ENCODE data around the gene ECT2L. TPM values are rescaled to one million over a fixed set of nuclear protein-coding genes. Genes with fewer than 3 reads are reported as not detected.

ECT2L gene
- total and polyA plus RNA-seq, 3 donors from 2014 or later: 0.16 to 1.6 (median 0.19) TPM

- no peak for DNase-seq
- Histone ChIP-seq H3K36me3 (ENCODE audit: low read depth, missing control alignments) (no peaks in the 10 kb centered on the region), H3K9me3 (no peaks in the 10 kb centered on the region), H3K4me1 (peaks cover 6% of the 10 kb centered on the region), H3K27me3 (no peaks in the 10 kb centered on the region), H3K27ac (no peak overlapping the region), H3K4me3 (no peak overlapping the region)
- WGBS, 2 donors: 90 to 91% methylated on average over 4 of the region's 4 CpGs
- intact Hi-C loops (cut with DNase I; ENCODE audit: low total_unique reads): no loop called here
- TF ChIP-seq CTCF (IDR thresholded peaks at IDR 0.05) (no peak), POLR2A (IDR thresholded peaks at IDR 0.05) (no peak)
Measured at GRCh38 chr6:138847884-138848283, 52.0 kb downstream of the ECT2L start.

- 61 to 89% methylated on average over 4 of the region's 4 CpGs for WGBS, 2 donors
- H3K36me3 ChIP-seq (ENCODE audit: low read depth, missing control alignments): no peaks in the 10 kb centered on the region
- DNase-seq: no peak
- intact Hi-C loops (cut with DNase I; ENCODE audit: low total_unique reads): no loop called here
- no peak overlapping the region for H3K4me3 ChIP-seq
- no peaks in the 10 kb centered on the region for H3K9me3 ChIP-seq
- H3K27me3 ChIP-seq: no peaks in the 10 kb centered on the region
- peaks cover 6% of the 10 kb centered on the region for H3K4me1 ChIP-seq
- no peak overlapping the region for H3K27ac ChIP-seq
- TF ChIP-seq CTCF (IDR thresholded peaks at IDR 0.05) (no peak), POLR2A (IDR thresholded peaks at IDR 0.05) (no peak)
Measured at GRCh38 chr6:138848461-138848860, 52.6 kb downstream of the ECT2L start.

- Histone ChIP-seq H3K27me3 (no peaks in the 10 kb centered on the region), H3K4me3 (no peak overlapping the region), H3K36me3 (ENCODE audit: low read depth, missing control alignments) (no peaks in the 10 kb centered on the region), H3K4me1 (no peaks in the 10 kb centered on the region), H3K27ac (no peak overlapping the region), H3K9me3 (no peaks in the 10 kb centered on the region)
- intact Hi-C loops (cut with DNase I; ENCODE audit: low total_unique reads): no loop called here
- 81 to 87% methylated on average over 6 of the region's 6 CpGs for WGBS, 2 donors
- DNase-seq: no peak
- TF ChIP-seq POLR2A (IDR thresholded peaks at IDR 0.05): no peak
- no peak for TF ChIP-seq CTCF (IDR thresholded peaks at IDR 0.05)
Measured at GRCh38 chr6:138849791-138850190, 53.9 kb downstream of the ECT2L start.

GRCh38 chr6:138856654-138857053, 60.8 kb downstream of the ECT2L start:
- 83 to 90% methylated on average over 6 of the region's 6 CpGs for WGBS, 2 donors
- Histone ChIP-seq H3K4me1 (no peaks in the 10 kb centered on the region), H3K27ac (no peak overlapping the region), H3K36me3 (ENCODE audit: low read depth, missing control alignments) (no peaks in the 10 kb centered on the region), H3K4me3 (no peak overlapping the region), H3K27me3 (no peaks in the 10 kb centered on the region), H3K9me3 (no peaks in the 10 kb centered on the region)
- no peak for DNase-seq
- TF ChIP-seq CTCF (IDR thresholded peaks at IDR 0.05) (no peak), POLR2A (IDR thresholded peaks at IDR 0.05) (no peak)
- intact Hi-C loops (cut with DNase I; ENCODE audit: low total_unique reads): no loop called here

GRCh38 chr6:138857775-138858174, 61.9 kb downstream of the ECT2L start:
- Histone ChIP-seq H3K27ac (no peak overlapping the region), H3K4me1 (no peaks in the 10 kb centered on the region), H3K9me3 (no peaks in the 10 kb centered on the region), H3K36me3 (ENCODE audit: low read depth, missing control alignments) (no peaks in the 10 kb centered on the region), H3K4me3 (no peak overlapping the region), H3K27me3 (no peaks in the 10 kb centered on the region)
- TF ChIP-seq POLR2A (IDR thresholded peaks at IDR 0.05): no peak
- TF ChIP-seq CTCF (IDR thresholded peaks at IDR 0.05): no peak
- 67 to 70% methylated on average over 10 of the region's 10 CpGs for WGBS, 2 donors
- no peak for DNase-seq
- intact Hi-C loops (cut with DNase I; ENCODE audit: low total_unique reads): no loop called here

Data from testis (tissue), 3 donors.